Esophagus squamous epithelium (tissue), 5 donors: Measurements from ENCODE around the gene CCNI. TPM values are rescaled to one million over a fixed set of nuclear protein-coding genes. Genes with fewer than 3 reads are reported as not detected.

Experiments used
- DNase-seq: peaks from one replicate; lab custom pipeline; 2025; lab: John Stamatoyannopoulos, UW
- H3K27ac ChIP-seq, 4 donors: fragments of 200-600 bp; sonication (generic); one replicate each; pipeline ENCODE4 v1.5.1; 2016 to 2019; ENCODE audit warnings: mild to moderate bottlenecking in 1 of 4
- H3K27me3 ChIP-seq, 4 donors: fragments of 200-600 bp; sonication (generic); 1 replicate in 3 of 4; 2 replicates in 1 of 4; pipeline versions ENCODE4 v1.5.1 to v1.6.0; 2017 to 2021; ENCODE audit warnings: antibody characterized with exemption in 1 of 4
- H3K36me3 ChIP-seq, 3 donors: fragments of 200-600 bp; sonication (generic); one replicate each; pipeline ENCODE4 v1.5.1; 2016 to 2019
- H3K4me1 ChIP-seq, 3 donors: fragments of 200-600 bp; sonication (generic); one replicate each; pipeline ENCODE4 v1.5.1; 2017 to 2019
- H3K4me3 ChIP-seq, 4 donors: fragments of 200-600 bp; sonication (generic); 1 replicate in 3 of 4; 2 replicates in 1 of 4; pipeline ENCODE4 v1.5.1; 2016 to 2019; ENCODE audit warnings: mild to moderate bottlenecking in 2 of 4, moderate library complexity in 1 of 4
- H3K9me3 ChIP-seq, 3 donors: fragments of 200-600 bp; sonication (generic); one replicate each; pipeline ENCODE4 v1.5.1; 2016 to 2019
- POLR2A ChIP-seq, 4 donors: fragments of 450-650 bp; IDR thresholded peaks; one replicate each; pipeline ENCODE4 v1.6.1; 2017; ENCODE audit warnings: antibody characterized with exemption in 4 of 4, mild to moderate bottlenecking in 4 of 4, moderate library complexity in 3 of 4
- WGBS, 2 donors: methylation state at CpG; one replicate each; pipeline ENCODE4 v1.1.5; 2018; 5-methylcytosine and 5-hydroxymethylcytosine counted together
- intact Hi-C: fragments of 100-400 bp; cut with DNase I; formaldehyde crosslinking; loops from one replicate; pipeline ENCODE4 v1.15.0; 2022
- total RNA-seq, 4 donors: library from RNA; depleted of rRNA; stranded (reverse); fragments of >200 nt; gene quantifications; one replicate each; pipeline ENCODE4 v1.1.0, GENCODE V29; 2016
- TF ChIP-seq, protein P1 (sequence below), 6 experiments: fragments of 450-650 bp in 4 of 6; fragments of 200-600 bp in 2 of 6; sonication (generic) in 2 of 6; IDR thresholded peaks; one replicate each; pipeline ENCODE4 v1.5.1; 2016 to 2019; ENCODE audit warnings: antibody characterized with exemption in 6 of 6, mild to moderate bottlenecking in 4 of 6, moderate library complexity in 4 of 6
- donor health status: DM: yes; HTN: yes; CAD: no.

The CCNI gene
- total RNA-seq, 4 donors from 2014 or later = 123 to 282 (median 159) TPM

GRCh38 chr4:77003400-77003799 lies 72.4 kb downstream of the CCNI start:
- Histone ChIP-seq H3K4me3 (no peak overlapping the region), H3K9me3 (no peaks in the 10 kb centered on the region), H3K36me3 (peaks cover 0 to 20% (median 0%) of the 10 kb centered on the region in 3 donors), H3K27ac (no peak overlapping the region), H3K27me3 (no peaks in the 10 kb centered on the region), H3K4me1 (peaks cover 18 to 45% (median 28%) of the 10 kb centered on the region in 3 donors)
- no peak for DNase-seq
- TF ChIP-seq, protein P1, sequence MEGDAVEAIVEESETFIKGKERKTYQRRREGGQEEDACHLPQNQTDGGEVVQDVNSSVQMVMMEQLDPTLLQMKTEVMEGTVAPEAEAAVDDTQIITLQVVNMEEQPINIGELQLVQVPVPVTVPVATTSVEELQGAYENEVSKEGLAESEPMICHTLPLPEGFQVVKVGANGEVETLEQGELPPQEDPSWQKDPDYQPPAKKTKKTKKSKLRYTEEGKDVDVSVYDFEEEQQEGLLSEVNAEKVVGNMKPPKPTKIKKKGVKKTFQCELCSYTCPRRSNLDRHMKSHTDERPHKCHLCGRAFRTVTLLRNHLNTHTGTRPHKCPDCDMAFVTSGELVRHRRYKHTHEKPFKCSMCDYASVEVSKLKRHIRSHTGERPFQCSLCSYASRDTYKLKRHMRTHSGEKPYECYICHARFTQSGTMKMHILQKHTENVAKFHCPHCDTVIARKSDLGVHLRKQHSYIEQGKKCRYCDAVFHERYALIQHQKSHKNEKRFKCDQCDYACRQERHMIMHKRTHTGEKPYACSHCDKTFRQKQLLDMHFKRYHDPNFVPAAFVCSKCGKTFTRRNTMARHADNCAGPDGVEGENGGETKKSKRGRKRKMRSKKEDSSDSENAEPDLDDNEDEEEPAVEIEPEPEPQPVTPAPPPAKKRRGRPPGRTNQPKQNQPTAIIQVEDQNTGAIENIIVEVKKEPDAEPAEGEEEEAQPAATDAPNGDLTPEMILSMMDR (IDR thresholded peaks at IDR 0.05) = no peak
- TF ChIP-seq POLR2A (IDR thresholded peaks at IDR 0.05) = no peak
- intact Hi-C loops = no loop called here

DNA sequence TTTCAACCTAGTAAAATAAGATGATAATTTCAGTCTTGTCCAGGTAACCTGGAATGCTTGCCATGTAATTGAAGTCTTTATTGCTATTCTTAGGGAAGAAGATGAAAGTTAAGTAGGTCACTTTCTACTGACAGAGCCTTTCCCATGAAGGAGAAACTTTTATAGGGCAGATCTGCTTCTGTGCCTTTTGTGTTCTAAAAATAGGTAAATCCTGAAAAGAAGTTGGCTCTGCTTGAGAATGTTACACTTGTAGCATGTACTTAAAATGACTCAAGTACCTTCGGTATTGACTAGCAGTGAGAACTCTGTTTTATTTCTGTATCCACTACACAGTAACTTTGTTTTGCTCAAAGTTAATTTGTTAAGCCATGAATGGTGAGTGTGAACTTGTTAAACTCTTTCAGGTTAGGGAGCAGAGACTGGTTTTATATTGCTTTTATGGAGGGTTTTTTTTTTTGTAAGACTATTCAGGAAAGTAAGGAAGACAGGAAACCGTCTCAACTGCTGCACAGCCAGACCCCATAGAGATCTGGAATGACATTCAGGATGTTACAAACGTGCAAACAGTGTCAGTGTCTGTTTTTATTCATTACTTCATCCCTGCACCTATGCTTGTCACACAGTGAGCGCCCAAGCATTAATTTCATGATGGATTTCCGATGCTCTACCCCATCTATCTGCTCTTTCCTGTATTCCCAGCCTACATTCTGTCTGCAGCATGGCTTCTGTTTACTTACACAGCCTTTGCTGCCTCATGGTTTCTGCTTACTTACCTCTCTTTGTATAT lies 73.3 kb downstream of the CCNI start:
- no peaks in the 10 kb centered on the region for H3K9me3 ChIP-seq
- TF ChIP-seq, protein P1 (IDR thresholded peaks at IDR 0.05) = no peak
- no peak for TF ChIP-seq POLR2A (IDR thresholded peaks at IDR 0.05)
- H3K36me3 ChIP-seq = peaks cover 0 to 29% (median 3%) of the 10 kb centered on the region in 3 donors
- H3K4me3 ChIP-seq = no peak overlapping the region
- peaks cover 15 to 36% (median 19%) of the 10 kb centered on the region in 3 donors for H3K4me1 ChIP-seq
- peak overlapping the region; percentile 13 to 43 (median 42) for H3K27ac ChIP-seq
- 54 to 55% methylated on average over 5 of the region's 5 CpGs for WGBS, 2 donors
- H3K27me3 ChIP-seq = no peaks in the 10 kb centered on the region
- intact Hi-C loops = no loop called here
- no peak for DNase-seq

DNA sequence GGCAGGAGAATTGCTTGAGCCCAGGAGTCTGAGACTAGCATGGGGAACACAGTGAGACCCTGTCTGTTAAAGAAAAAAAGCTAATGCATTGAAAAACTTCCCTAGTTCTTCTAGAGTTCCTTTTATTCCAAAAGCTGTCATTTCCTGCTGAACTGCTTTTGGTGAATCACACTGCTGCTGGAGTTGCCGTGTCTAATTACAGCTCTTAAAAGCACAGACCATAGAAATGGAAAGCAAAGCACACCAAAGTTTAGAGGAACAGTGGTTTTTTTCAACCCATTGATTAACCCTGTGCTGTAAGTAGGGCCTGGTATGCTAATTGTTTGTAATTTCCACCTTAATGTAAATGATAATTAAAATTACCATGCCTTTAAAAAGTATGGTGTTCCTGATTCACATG lies 73.9 kb downstream of the CCNI start:
- Histone ChIP-seq H3K4me3 (no peak overlapping the region), H3K4me1 (peaks cover 13 to 30% (median 15%) of the 10 kb centered on the region in 3 donors), H3K27me3 (no peaks in the 10 kb centered on the region), H3K27ac (peak overlapping the region; percentile 13 to 43 (median 42)), H3K9me3 (no peaks in the 10 kb centered on the region), H3K36me3 (peaks cover 0 to 35% (median 3%) of the 10 kb centered on the region in 3 donors)
- intact Hi-C loops = no loop called here
- no peak for TF ChIP-seq POLR2A (IDR thresholded peaks at IDR 0.05)
- TF ChIP-seq, protein P1 (IDR thresholded peaks at IDR 0.05) = no peak
- DNase-seq = no peak
- WGBS, 2 donors = 5 to 11% methylated on average over 1 of the region's 1 CpG

DNA sequence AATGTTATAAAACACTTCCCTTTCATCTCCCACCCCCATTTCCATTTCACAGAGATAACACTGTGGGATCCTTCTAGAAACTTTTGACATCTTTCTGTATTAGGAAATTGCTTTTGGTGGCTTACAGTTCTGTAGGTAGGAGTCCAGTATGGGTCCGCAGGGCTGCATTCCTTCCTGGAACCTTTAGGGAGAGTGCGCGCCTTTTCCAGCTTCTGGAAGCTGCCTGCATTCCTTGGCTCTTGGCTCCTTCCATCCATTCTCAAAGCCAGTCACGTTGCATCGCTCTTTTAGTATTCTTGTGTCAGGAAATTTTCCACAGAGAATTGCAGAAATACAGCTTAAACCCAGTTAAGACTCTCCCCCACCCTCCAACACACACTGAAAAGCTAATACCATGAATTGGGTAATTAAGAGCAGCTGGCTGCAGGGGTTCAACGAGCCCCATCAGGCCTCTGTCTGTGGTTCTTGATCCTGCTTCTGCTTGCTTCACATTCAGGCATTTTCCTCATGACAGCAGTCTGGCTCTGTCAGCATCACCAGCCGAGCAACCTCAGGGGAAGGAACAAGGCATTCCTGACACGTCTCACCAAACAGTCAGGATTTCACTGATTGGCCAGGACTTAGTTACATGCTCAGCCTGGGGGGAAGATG lies 77.4 kb downstream of the CCNI start:
- TF ChIP-seq, protein P1 (IDR thresholded peaks at IDR 0.05) = no peak
- TF ChIP-seq POLR2A (IDR thresholded peaks at IDR 0.05) = no peak
- intact Hi-C loops = no loop called here
- Histone ChIP-seq H3K9me3 (no peaks in the 10 kb centered on the region), H3K36me3 (peaks cover 0 to 33% (median 3%) of the 10 kb centered on the region in 3 donors), H3K4me1 (peaks cover 11 to 23% (median 15%) of the 10 kb centered on the region in 3 donors), H3K27me3 (no peaks in the 10 kb centered on the region), H3K4me3 (no peak overlapping the region), H3K27ac (no peak overlapping the region)
- no peak for DNase-seq
- WGBS, 2 donors = 67 to 79% methylated on average over 6 to 7 of the region's 8 CpGs

- no peak overlapping the region for H3K4me3 ChIP-seq
- 95 to 100% methylated on average over 5 of the region's 5 CpGs for whole genome bisulfite sequencing, 2 donors
- intact Hi-C loops = no loop called here
Measured at GRCh38 chr4:76997532-76997931, 78.3 kb downstream of the CCNI start.

More at GRCh38 chr4:76997532-76997931, 78.3 kb downstream of the CCNI start:
- Histone ChIP-seq H3K27me3 (no peaks in the 10 kb centered on the region), H3K27ac (no peak overlapping the region), H3K36me3 (peaks cover 0 to 33% (median 3%) of the 10 kb centered on the region in 3 donors), H3K4me1 (peaks cover 6 to 15% (median 8%) of the 10 kb centered on the region in 3 donors), H3K9me3 (no peaks in the 10 kb centered on the region)
- no peak for TF ChIP-seq POLR2A (IDR thresholded peaks at IDR 0.05)
- TF ChIP-seq, protein P1 (IDR thresholded peaks at IDR 0.05) = no peak
- no peak for DNase-seq
